Islet precursor cell (in vitro differentiated cells): Measurements from ENCODE around the gene NOXO1.
"Not testable (repeated sequence)": the region's sequence is repeated elsewhere in the genome, so short reads cannot be mapped to it uniquely, and the experiment has no call there.

ENCODE experiments used
- DNase-seq: peaks from one replicate; pipeline ENCODE4 v3.0.0-alpha.2; 2018

The NOXO1 gene, protein sequence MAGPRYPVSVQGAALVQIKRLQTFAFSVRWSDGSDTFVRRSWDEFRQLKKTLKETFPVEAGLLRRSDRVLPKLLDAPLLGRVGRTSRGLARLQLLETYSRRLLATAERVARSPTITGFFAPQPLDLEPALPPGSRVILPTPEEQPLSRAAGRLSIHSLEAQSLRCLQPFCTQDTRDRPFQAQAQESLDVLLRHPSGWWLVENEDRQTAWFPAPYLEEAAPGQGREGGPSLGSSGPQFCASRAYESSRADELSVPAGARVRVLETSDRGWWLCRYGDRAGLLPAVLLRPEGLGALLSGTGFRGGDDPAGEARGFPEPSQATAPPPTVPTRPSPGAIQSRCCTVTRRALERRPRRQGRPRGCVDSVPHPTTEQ

DNA sequence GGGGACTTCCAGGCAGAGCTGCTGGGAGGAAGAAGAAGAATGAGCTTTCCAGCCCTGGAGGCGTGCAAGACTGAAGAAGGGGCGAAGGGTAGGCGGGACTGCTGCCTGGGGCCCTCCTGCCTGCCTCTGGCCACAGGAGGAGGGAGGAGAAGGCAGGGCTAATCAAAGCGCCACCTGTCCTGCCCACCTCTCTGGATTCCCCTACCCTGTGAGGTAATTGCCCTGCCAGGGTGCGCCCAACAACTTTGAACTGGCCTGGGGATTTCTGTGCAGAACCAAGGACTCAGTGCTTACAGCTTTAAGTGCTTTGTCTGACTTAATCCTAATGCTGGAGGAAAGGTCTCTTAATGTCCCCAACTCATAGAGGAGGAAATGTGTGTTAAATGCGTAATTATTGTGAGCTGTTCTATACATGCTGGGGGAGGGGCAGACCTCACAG lies at the start of gene NOXO1:
Gene NOXO1, minus strand, starts transcription at position 72 of the 439 bp plus-strand sequence. CDS start 290 bp downstream, outside the sequence.
- DNase-seq, result no peak

GRCh38 chr16:2030036-2030435 lies 48.8 kb upstream of the NOXO1 start:
- no peak for DNase-seq

DNA sequence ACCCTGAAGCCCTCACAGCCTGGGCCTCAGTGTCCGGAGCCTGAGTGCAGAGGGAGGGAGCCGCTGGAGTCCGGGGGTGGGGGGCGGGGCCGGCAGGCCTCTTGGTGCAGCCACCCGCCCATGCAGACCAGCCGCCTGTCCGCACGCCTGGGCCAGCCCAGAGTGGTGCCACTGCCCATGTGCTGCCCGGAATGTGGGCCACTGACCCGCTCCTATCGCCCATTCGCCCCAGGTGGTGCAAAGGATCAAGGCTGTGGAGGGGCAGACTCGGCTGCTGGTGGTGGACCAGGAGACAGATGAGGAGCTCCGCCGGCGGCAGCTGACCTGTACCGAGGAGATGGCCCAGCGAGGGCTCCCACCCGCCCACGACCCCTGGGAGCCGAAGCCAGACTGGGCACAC lies 48.1 kb upstream of the NOXO1 start:
- DNase-seq, result no peak

DNA sequence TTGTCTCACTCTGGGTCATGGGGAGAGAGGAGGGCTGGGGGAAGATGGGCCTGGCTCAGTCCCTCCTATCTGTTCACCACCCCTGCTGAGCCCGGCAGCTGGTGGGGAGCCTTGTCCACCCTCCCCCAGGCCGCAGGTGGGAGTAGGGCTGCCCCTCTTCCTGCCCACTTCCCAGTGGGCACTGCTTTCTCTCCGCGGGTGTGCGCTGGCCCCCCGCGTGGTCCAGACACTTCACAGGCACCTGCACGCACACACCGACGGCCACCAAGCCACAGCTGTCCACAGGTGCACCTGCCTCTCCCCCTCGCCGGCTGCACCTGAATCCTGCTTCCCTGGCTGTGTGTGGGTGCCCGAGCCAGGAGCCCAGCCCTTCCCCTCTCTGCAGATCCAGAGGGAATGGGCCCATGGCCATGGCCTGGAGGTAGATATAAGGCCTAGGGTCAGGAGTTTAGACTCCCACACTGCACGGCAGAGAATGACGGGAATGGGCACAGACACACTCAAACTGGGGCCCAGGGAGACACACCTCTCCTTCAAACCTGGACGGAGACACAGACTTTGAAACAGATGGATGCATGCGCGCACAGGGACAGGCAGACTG lies 47.5 kb upstream of the NOXO1 start:
- DNase-seq, result no peak

GRCh38 chr16:2028146-2028545 lies 46.9 kb upstream of the NOXO1 start:
- DNase-seq, result no peak

DNA sequence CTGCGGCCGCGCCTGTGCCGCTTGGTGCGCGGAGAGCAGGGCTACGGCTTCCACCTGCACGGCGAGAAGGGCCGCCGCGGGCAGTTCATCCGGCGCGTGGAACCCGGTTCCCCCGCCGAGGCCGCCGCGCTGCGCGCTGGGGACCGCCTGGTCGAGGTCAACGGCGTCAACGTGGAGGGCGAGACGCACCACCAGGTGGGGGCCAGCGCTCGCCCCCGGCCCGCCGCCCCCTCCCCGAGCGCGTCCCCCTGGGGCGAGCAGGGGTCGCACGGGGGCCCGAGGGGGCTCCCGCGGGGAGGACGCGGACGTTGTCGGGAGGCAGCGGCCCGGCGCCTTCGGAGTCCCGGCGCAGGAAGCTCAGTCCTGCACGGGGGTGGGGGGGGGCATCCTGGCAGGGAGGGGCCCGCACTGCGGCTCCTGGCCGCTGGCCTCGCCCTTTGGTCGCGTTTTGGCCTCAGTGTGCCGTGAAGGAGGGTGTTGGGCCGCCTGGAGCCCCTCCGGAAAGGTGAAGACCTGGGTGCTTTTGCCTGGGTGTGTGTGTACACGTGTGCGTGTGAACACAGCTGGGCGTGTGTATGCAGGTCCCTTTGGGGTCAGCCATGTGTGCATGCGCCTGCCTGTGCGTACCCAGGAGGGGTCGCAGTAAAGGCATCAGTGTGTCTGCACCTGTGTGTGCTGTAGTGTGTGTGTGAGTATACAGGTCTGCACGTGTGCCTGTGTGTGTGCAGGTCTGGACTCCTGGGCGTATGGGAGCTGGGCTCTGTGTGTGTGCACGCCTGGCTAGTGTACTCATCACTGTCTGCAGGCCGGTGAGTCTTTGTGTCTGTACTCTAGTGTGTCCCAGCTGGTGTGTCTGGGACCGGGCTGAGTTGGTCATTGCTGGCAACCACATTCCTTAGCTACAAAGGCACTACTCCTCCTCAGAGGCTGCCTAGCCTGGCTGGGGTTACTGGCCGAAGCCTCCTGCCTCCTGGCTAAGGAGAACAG lies 46.0 kb upstream of the NOXO1 start:
- DNase-seq, result peak; percentile 88

- DNase-seq, result no peak
Measured at GRCh38 chr16:2026461-2027023, 45.3 kb upstream of the NOXO1 start, which contains the start of gene NHERF2. NHERF2 (plus strand) TSS chr16:2026902; CDS start chr16:2027006, 104 bp downstream.

GRCh38 chr16:2025878-2026460 lies 44.7 kb upstream of the NOXO1 start:
- no peak for DNase-seq

- no peak for DNase-seq
Measured at GRCh38 chr16:2025251-2025650, 44.0 kb upstream of the NOXO1 start.

GRCh38 chr16:2024032-2024420 lies 42.8 kb upstream of the NOXO1 start:
- no peak for DNase-seq

GRCh38 chr16:2023092-2024031 lies 42.1 kb upstream of the NOXO1 start:
- peak; percentile 97 for DNase-seq

DNA sequence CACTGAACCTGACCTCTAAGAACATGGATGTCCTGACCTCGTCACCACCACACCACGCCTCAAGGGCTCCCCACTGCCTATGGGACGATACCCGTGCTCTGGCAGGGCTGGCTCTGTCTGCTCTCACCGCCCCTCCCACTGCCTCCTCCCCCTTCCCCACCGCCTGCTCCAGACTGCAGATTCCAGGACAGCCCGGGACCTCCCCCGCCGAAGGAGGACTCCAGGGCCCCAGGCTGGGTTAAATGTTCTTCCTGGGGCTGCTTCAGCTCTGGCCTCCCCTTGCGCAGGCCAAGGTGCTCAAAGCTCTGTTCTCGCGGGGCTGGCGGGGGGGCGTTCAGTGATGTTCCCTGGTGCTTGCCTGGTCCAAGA lies 41.4 kb upstream of the NOXO1 start:
- DNase-seq, result peak; percentile 97

GRCh38 chr16:2019921-2020831 lies 38.9 kb upstream of the NOXO1 start:
- no peak for DNase-seq

- no peak for DNase-seq
Measured at GRCh38 chr16:2019518-2019920, 38.2 kb upstream of the NOXO1 start, which contains the start of gene NPW. NPW (plus strand) TSS chr16:2019785.

- DNase-seq, result no peak
Measured at GRCh38 chr16:2016407-2016922, 35.2 kb upstream of the NOXO1 start.

- no peak for DNase-seq
Measured at GRCh38 chr16:2015947-2016208, 34.6 kb upstream of the NOXO1 start.

- DNase-seq, result no peak
Measured at GRCh38 chr16:2015117-2015946, 34.1 kb upstream of the NOXO1 start.

GRCh38 chr16:2013527-2013926 lies 32.3 kb upstream of the NOXO1 start:
- DNase-seq, result no peak

DNA sequence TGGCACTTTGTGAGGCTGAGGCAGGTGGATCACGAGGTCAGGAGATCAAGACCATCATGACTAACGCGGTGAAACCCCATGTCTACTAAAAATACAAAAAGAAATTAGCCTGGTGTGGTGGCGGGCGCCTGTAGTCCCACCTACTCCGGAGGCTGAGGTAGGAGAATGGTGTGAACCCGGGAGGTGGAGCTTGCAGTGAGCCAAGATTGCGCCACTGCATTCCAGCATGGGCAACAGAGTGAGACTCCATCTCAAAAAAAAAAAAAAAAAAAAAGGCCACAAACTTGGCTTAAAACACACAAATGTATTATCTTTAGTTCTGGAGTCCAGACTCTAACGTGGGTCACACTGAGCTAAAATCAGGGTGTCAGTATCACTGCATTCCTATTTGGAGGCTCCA lies 30.5 kb upstream of the NOXO1 start:
- DNase-seq, result not testable (repeated sequence)
